Smooth muscle cell (in vitro differentiated cells): ENCODE measurements around the gene GDPD3. TPM values are rescaled to one million over a fixed set of nuclear protein-coding genes. Genes with fewer than 3 reads are reported as not detected.

Experiments
- DNase-seq: peaks from one replicate; lab custom pipeline; 2025; ENCODE audit not compliant: unreplicated experiment; lab: John Stamatoyannopoulos, UW
- H2AFZ ChIP-seq: fragments of 200-600 bp; sonication (generic); 2 replicates; pipeline ENCODE4 v1.6.0; 2016; ENCODE audit warnings: antibody characterized with exemption, low read depth, mild to moderate bottlenecking
- H3F3A ChIP-seq: fragments of 200-600 bp; sonication (generic); 2 replicates; pipeline ENCODE4 v1.6.0; 2017; ENCODE audit warnings: antibody characterized with exemption, low read depth
- H3K27ac ChIP-seq: fragments of 200-600 bp; sonication (generic); 2 replicates; pipeline ENCODE4 v1.5.1; 2016; ENCODE audit warnings: low read depth, mild to moderate bottlenecking
- H3K27me3 ChIP-seq: fragments of 200-600 bp; sonication (generic); 2 replicates; pipeline ENCODE4 v1.6.1; 2016; ENCODE audit warnings: low read depth, mild to moderate bottlenecking
- H3K36me3 ChIP-seq: fragments of 200-600 bp; sonication (generic); 2 replicates; pipeline ENCODE4 v1.5.1; 2016; ENCODE audit warnings: low read depth
- H3K4me1 ChIP-seq: fragments of 200-600 bp; sonication (generic); 2 replicates; pipeline ENCODE4 v1.5.1; 2016; ENCODE audit warnings: low read depth
- H3K4me2 ChIP-seq: fragments of 200-600 bp; sonication (generic); 2 replicates; pipeline ENCODE4 v1.6.0; 2016; ENCODE audit warnings: mild to moderate bottlenecking
- H3K4me3 ChIP-seq: fragments of 200-600 bp; sonication (generic); 2 replicates; pipeline ENCODE4 v1.5.1; 2016; ENCODE audit warnings: mild to moderate bottlenecking
- H3K79me2 ChIP-seq: fragments of 200-600 bp; sonication (generic); 2 replicates; pipeline ENCODE4 v1.6.0; 2016; ENCODE audit warnings: low read depth, mild to moderate bottlenecking
- H3K9ac ChIP-seq: fragments of 200-600 bp; sonication (generic); 2 replicates; pipeline ENCODE4 v1.6.0; 2016; ENCODE audit warnings: low read depth
- H3K9me3 ChIP-seq: fragments of 200-600 bp; sonication (generic); replicated peaks from 2 replicates; pipeline ENCODE4 v1.5.1; 2016; ENCODE audit warnings: low read depth
- H4K20me1 ChIP-seq: fragments of 200-600 bp; sonication (generic); 2 replicates; pipeline ENCODE4 v1.6.0; 2016; ENCODE audit warnings: low read depth
- WGBS: methylation state at CpG from one replicate; pipeline ENCODE4 v1.1.7; 2016; ENCODE audit warnings: low lambda C conversion rate; 5-methylcytosine and 5-hydroxymethylcytosine counted together
- polyA plus RNA-seq: library from polyadenylated mRNA; unstranded; fragments of >200 nt; fragmentation: Nextera tagmentation; extraction: Ambion mirVana; gene quantifications from 2 replicates; pipeline ENCODE4 v1.2.1, GENCODE V29; 2016
- total RNA-seq: library from RNA; depleted of rRNA; stranded (reverse); fragments of >200 nt; gene quantifications from 2 replicates; pipeline ENCODE4 v1.2.3, GENCODE V29; 2014
- TF ChIP-seq, protein P1 (sequence below): fragments of 200-600 bp; sonication (generic); IDR thresholded peaks from 2 replicates; pipeline ENCODE4 v1.5.1; 2017; ENCODE audit warnings: borderline replicate concordance, mild to moderate bottlenecking, antibody characterized with exemption; ENCODE audit not compliant: insufficient read depth, poor library complexity, severe bottlenecking

Gene GDPD3
- total and polyA plus RNA-seq, 2 experiments from 2014 or later, result 0.85 to 13.4 TPM

DNA sequence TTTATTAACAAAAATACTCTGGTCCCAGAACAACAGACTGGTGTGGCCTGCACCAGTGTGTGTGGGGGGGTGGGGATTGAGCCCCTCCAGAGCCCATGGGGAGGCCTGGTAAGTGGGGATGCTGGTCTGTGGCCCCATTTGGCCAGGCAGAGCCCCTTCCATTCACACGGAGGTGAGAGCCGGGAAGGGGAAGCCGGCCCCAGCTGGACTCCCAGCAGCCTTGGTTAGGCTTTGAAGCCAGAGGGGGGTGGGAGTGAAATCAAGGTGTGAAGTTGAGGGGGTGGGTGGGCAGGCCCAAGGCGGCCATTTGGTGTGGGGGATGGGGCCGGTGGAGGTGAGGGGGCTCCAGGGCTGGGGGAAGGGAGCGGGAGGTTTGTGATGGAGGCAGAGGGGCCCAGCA lies 27.5 kb downstream of the GDPD3 start:
- no peaks in the 10 kb centered on the region for H3K9me3 ChIP-seq
- no peak overlapping the region for H3K4me3 ChIP-seq
- no peaks in the 10 kb centered on the region for H3K36me3 ChIP-seq
- H3K27me3 ChIP-seq, result no peaks in the 10 kb centered on the region
- no peaks in the 10 kb centered on the region for H3K79me2 ChIP-seq
- H3K4me1 ChIP-seq, result no peaks in the 10 kb centered on the region
- no peak for DNase-seq
- no peak overlapping the region for H3K27ac ChIP-seq
- peaks cover 17% of the 10 kb centered on the region for H3F3A ChIP-seq
- TF ChIP-seq, protein P1, sequence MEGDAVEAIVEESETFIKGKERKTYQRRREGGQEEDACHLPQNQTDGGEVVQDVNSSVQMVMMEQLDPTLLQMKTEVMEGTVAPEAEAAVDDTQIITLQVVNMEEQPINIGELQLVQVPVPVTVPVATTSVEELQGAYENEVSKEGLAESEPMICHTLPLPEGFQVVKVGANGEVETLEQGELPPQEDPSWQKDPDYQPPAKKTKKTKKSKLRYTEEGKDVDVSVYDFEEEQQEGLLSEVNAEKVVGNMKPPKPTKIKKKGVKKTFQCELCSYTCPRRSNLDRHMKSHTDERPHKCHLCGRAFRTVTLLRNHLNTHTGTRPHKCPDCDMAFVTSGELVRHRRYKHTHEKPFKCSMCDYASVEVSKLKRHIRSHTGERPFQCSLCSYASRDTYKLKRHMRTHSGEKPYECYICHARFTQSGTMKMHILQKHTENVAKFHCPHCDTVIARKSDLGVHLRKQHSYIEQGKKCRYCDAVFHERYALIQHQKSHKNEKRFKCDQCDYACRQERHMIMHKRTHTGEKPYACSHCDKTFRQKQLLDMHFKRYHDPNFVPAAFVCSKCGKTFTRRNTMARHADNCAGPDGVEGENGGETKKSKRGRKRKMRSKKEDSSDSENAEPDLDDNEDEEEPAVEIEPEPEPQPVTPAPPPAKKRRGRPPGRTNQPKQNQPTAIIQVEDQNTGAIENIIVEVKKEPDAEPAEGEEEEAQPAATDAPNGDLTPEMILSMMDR, result no peak
- WGBS, result 82% methylated on average over 5 of the region's 6 CpGs
- no peak overlapping the region for H3K9ac ChIP-seq
- H2AFZ ChIP-seq, result no peak overlapping the region
- H4K20me1 ChIP-seq, result peaks cover 18% of the 10 kb centered on the region
- no peak overlapping the region for H3K4me2 ChIP-seq

- TF ChIP-seq, protein P1, result no peak
- no peak for DNase-seq
- H3K9me3 ChIP-seq, result no peaks in the 10 kb centered on the region
- no peak overlapping the region for H3K9ac ChIP-seq
- H3K4me2 ChIP-seq, result no peak overlapping the region
- WGBS, result 90% methylated on average over 3 of the region's 3 CpGs
- peaks cover 12% of the 10 kb centered on the region for H3F3A ChIP-seq
- no peaks in the 10 kb centered on the region for H3K27me3 ChIP-seq
- H3K79me2 ChIP-seq, result peaks cover 2% of the 10 kb centered on the region
- H2AFZ ChIP-seq, result no peak overlapping the region
- H3K4me3 ChIP-seq, result no peak overlapping the region
- no peak overlapping the region for H3K27ac ChIP-seq
- H4K20me1 ChIP-seq, result peaks cover 21% of the 10 kb centered on the region
- no peaks in the 10 kb centered on the region for H3K36me3 ChIP-seq
- no peaks in the 10 kb centered on the region for H3K4me1 ChIP-seq
Measured at GRCh38 chr16:30085247-30085646, 28.1 kb downstream of the GDPD3 start.

GRCh38 chr16:30084816-30085159 lies 28.5 kb downstream of the GDPD3 start:
- H3K4me2 ChIP-seq, result no peak overlapping the region
- no peak overlapping the region for H3K9ac ChIP-seq
- no peaks in the 10 kb centered on the region for H3K36me3 ChIP-seq
- no peaks in the 10 kb centered on the region for H3K9me3 ChIP-seq
- H3K27me3 ChIP-seq, result no peaks in the 10 kb centered on the region
- peaks cover 6% of the 10 kb centered on the region for H3K79me2 ChIP-seq
- no peak overlapping the region for H3K27ac ChIP-seq
- no peaks in the 10 kb centered on the region for H3K4me1 ChIP-seq
- no peak overlapping the region for H2AFZ ChIP-seq
- TF ChIP-seq, protein P1, result no peak
- H3K4me3 ChIP-seq, result no peak overlapping the region
- WGBS, result 95% methylated on average over 17 of the region's 17 CpGs
- H3F3A ChIP-seq, result peaks cover 9% of the 10 kb centered on the region
- DNase-seq, result no peak
- H4K20me1 ChIP-seq, result peaks cover 24% of the 10 kb centered on the region

DNA sequence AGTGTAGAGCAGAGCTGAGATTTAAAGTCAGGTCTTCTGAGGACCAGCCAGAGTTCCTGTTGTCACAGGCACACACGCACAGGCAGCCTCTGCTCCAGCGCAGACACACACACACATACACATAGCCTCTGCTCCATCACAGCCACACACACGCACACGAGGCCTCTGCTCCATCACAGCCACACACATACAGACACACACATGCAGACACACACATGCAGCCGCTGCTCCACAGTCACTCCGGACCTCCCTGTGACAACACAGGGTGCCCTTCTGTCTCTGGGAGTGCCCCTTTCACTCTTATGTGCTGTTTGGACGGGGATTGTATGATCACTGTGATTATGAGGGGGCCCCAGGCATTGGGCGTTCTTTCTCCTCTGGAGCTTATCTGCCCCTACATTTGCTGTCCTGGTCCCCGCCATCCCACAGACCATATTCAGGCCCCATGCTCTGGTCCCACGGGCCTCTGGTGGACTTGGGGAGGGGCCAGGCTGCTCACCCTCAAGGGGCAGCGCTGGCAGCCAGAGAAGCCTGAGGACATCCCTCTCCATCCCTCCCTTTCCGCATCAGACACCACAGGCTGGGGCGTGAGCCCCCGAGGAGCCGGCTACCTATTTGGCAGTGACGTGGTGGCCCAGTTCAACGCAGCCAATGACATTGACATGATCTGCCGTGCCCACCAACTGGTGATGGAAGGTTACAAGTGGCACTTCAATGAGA lies 29.1 kb downstream of the GDPD3 start:
- Histone ChIP-seq H3K9me3 (no peaks in the 10 kb centered on the region), H3K36me3 (no peaks in the 10 kb centered on the region), H3K4me1 (no peaks in the 10 kb centered on the region), H2AFZ (no peak overlapping the region), H3K79me2 (peaks cover 9% of the 10 kb centered on the region), H3K4me2 (no peak overlapping the region), H3K9ac (no peak overlapping the region), H3K4me3 (no peak overlapping the region), H3F3A (peaks cover 9% of the 10 kb centered on the region), H4K20me1 (peaks cover 29% of the 10 kb centered on the region), H3K27me3 (no peaks in the 10 kb centered on the region), H3K27ac (no peak overlapping the region)
- whole genome bisulfite sequencing, result 97% methylated on average over 18 of the region's 18 CpGs
- no peak for DNase-seq
- TF ChIP-seq, protein P1, result no peak
